Ishikawa (cell line): ENCODE measurements around the gene N4BP2L1.

Source experiments
- CEBPB ChIP-seq: IDR thresholded peaks from 2 replicates; pipeline ENCODE4 v1.6.1; 2012
- EP300 ChIP-seq: IDR thresholded peaks from 2 replicates; pipeline ENCODE4 v1.6.1; 2012; ENCODE audit warnings: borderline replicate concordance
- TAF1 ChIP-seq: IDR thresholded peaks from 2 replicates; pipeline ENCODE4 v1.6.1; 2012; ENCODE audit warnings: low read depth, mild to moderate bottlenecking

DNA sequence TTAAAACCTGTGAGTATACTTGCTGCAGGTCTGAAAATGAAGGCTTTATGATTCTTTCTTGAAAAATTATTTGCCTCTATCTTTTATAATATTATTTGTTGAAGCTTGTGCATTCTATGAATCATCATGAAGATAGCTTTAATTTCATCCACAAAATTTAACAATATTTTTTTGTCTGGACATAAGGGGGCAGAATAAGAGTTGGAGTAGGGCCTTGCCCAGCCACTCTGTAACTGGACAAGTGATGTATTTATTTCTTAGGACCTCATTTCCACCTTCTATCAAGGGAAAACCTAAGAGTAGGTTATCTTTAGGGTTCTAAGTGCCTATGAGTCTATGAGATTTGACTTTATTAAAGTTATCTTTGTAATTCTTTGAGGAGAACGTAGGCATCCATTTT is 49.9 kb downstream of the N4BP2L1 start:
- TF ChIP-seq TAF1, result no peak
- TF ChIP-seq CEBPB, result no peak
- TF ChIP-seq EP300, result no peak
